Activated CD4-positive, alpha-beta T cell treated with anti-CD3 and anti-CD28 coated beads for 36 hours (primary cell): ENCODE measurements around the gene HYOU1. TPM values are rescaled to one million over a fixed set of nuclear protein-coding genes. Genes with fewer than 3 reads are reported as not detected.

Source experiments
- ATAC-seq: fragments of 200-7000 bp; cut with Tn5 transposase; one replicate; pipeline ENCODE4 v1.10.0; 2021; ENCODE audit warnings: mild to moderate bottlenecking, moderate library complexity
- CTCF ChIA-PET: fragments of 350-600 bp; sonication (Branson Sonifier 250); formaldehyde crosslinking; loops from one replicate; lab custom pipeline; 2021; ENCODE audit warnings: antibody characterized with exemption; lab: Charles Lee
- POLR2A ChIA-PET: fragments of 350-600 bp; sonication (Branson Sonifier 250); formaldehyde crosslinking; loops from one replicate; lab custom pipeline; 2021; ENCODE audit warnings: antibody characterized with exemption, inconsistent platforms; lab: Charles Lee
- DNase-seq: peaks from one replicate; pipeline ENCODE4 v3.0.0-alpha.2; 2020
- H3K27ac Mint-ChIP-seq: one replicate; pipeline ENCODE4 v1.8.0; 2021; ENCODE audit warnings: mixed read lengths
- H3K27me3 Mint-ChIP-seq: one replicate; pipeline ENCODE4 v1.8.0; 2021; ENCODE audit warnings: mixed read lengths
- H3K36me3 Mint-ChIP-seq: one replicate; pipeline ENCODE4 v1.8.0; 2021; ENCODE audit warnings: low read depth, mixed read lengths
- H3K4me1 Mint-ChIP-seq: one replicate; pipeline ENCODE4 v1.8.0; 2021; ENCODE audit warnings: mixed read lengths
- H3K4me3 Mint-ChIP-seq: one replicate; pipeline ENCODE4 v1.8.0; 2021; ENCODE audit warnings: mild to moderate bottlenecking, moderate library complexity, mixed read lengths
- H3K9me3 Mint-ChIP-seq: one replicate; pipeline ENCODE4 v1.8.0; 2021; ENCODE audit warnings: low read depth, mixed read lengths
- intact Hi-C, 2 experiments: fragments of 100-400 bp; cut with DNase I in 1 of 2; cut with micrococcal nuclease in 1 of 2; formaldehyde crosslinking; loops; one replicate each; pipeline versions ENCODE4 v1.14.2 to v1.15.1; 2022 to 2024; cut with DNase I, micrococcal nuclease
- total RNA-seq, 2 experiments: library from RNA; stranded (reverse); gene quantifications; one replicate each; pipeline ENCODE4 v1.2.3, GENCODE V29; 2021

Gene HYOU1
- total RNA-seq, 2 experiments from 2014 or later: 104 to 114 TPM

DNA sequence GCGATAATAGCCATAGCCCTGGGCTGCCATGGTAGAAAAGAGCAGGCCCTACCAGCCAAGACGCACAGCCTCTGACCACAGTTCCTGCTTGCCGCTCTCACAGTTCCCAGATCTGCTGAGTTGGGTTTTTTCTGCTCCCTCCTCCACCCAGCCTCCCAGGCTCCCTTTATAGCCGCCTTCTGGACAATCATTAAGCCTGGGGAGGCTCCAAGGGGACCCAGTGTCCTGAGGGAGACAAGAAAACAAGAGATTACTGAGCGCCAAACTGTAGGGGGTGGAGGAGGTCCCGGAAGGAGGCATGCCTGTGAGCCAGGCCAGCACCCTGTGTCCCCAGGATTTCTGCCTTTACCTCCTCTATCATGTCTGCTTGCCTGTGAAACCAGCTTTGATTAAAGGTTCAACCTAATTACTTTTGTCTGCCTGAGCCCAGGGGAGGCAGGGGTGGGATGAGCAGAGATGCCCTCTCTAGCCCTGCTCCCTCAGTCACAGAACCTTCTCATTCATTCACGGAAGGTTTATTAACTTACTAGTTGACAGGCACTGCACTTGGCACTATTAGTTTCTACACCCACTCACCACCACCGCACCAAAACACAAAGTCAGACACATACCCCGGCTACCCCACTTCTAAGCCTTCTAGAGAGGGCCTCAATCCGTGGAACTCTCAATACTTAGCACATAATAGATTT lies 27.5 kb downstream of the HYOU1 start:
- H3K4me1 Mint-ChIP-seq: peaks cover 27% of the 10 kb centered on the region
- H3K4me3 Mint-ChIP-seq: peak overlapping the region; percentile 76
- ATAC-seq (peak; percentile 35), DNase-seq (peak; percentile 74)
- peaks cover 28% of the 10 kb centered on the region for H3K36me3 Mint-ChIP-seq
- H3K9me3 Mint-ChIP-seq: no peaks in the 10 kb centered on the region
- no peaks in the 10 kb centered on the region for H3K27me3 Mint-ChIP-seq
- H3K27ac Mint-ChIP-seq: peak overlapping the region; percentile 69
- ChIA-PET CTCF (interaction anchor here (0.6 to 1.1 kb wide), 3 partner anchors 8 to 38 kb away, joined by 3 to 4 read pairs (median 3); partner anchors contain the start of gene VPS11), POLR2A (interaction anchor here (0.6 kb wide), 1 partner anchor 13 kb away, joined by 3 read pairs; no protein-coding TSS in a partner anchor)
- intact Hi-C loops: loop anchor here (1.0 kb wide), 9 partner anchors 11 to 305 kb away; partner anchors contain the start of genes CENATAC (in 2 of the 2), HYOU1 (in 2 of the 2), RPS25 (in 2 of the 2) and TRAPPC4 (in 2 of the 2)

DNA sequence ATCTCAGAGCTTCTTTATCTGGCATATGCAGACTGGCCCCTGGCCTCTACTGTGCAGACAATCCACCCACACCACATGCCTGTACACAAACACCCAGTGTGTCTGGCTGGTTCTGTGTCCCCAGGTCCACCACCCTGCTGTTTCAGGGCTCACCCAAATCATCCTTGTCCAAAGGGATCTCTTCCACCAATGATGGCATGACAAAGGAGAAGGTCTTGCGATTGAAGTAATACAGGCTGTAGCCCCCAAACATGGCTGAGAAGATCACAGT lies 28.0 kb downstream of the HYOU1 start:
- Mint-ChIP-seq H3K4me3 (peak overlapping the region; percentile 76), H3K4me1 (peaks cover 32% of the 10 kb centered on the region), H3K27me3 (no peaks in the 10 kb centered on the region), H3K27ac (peak overlapping the region; percentile 69), H3K36me3 (peaks cover 31% of the 10 kb centered on the region), H3K9me3 (no peaks in the 10 kb centered on the region)
- ATAC-seq (no peak), DNase-seq (no peak)
- POLR2A ChIA-PET: no interaction called here
- intact Hi-C loops: no loop called here
- CTCF ChIA-PET: no interaction called here

DNA sequence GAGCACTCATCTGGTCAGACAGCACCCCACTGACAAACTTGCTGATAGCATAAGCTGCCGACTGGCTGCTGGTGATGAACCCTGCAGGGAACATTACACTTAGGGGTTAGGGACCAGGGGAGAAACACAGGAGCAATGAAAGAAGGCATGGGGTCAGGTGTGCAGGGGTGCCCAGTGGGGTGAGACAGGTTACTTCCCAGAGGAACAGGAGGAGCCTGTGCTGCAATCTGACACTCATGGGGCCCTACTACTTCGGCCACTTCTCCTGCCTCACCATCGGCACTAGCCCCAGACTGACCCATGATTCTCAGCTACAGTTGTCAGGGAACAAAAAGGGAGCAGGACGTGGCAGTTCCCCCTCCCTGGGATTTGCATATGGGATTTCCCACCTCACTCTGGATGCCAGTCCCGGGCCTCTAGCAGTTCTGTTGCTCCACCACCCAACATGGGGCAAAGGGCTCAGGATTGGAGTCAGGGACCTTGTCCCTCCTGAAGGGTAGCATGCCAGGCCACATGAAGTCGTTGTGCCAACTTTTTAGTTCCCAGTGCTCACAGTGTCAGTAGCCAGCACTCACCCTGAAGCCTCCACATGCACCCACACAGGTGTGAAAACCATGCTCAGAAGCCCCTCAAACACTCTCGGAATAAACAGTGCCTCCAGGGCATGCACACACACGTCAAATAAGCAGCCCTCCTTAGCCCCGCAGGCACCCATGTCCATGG lies 28.5 kb downstream of the HYOU1 start:
- Mint-ChIP-seq H3K4me1 (peaks cover 37% of the 10 kb centered on the region), H3K9me3 (no peaks in the 10 kb centered on the region), H3K27ac (peak overlapping the region; percentile 69), H3K4me3 (peak overlapping the region; percentile 76), H3K27me3 (no peaks in the 10 kb centered on the region), H3K36me3 (peaks cover 32% of the 10 kb centered on the region)
- intact Hi-C loops: no loop called here
- ChIA-PET POLR2A (no interaction called here), CTCF (no interaction called here)
- DNase-seq (no peak), ATAC-seq (no peak)

DNA sequence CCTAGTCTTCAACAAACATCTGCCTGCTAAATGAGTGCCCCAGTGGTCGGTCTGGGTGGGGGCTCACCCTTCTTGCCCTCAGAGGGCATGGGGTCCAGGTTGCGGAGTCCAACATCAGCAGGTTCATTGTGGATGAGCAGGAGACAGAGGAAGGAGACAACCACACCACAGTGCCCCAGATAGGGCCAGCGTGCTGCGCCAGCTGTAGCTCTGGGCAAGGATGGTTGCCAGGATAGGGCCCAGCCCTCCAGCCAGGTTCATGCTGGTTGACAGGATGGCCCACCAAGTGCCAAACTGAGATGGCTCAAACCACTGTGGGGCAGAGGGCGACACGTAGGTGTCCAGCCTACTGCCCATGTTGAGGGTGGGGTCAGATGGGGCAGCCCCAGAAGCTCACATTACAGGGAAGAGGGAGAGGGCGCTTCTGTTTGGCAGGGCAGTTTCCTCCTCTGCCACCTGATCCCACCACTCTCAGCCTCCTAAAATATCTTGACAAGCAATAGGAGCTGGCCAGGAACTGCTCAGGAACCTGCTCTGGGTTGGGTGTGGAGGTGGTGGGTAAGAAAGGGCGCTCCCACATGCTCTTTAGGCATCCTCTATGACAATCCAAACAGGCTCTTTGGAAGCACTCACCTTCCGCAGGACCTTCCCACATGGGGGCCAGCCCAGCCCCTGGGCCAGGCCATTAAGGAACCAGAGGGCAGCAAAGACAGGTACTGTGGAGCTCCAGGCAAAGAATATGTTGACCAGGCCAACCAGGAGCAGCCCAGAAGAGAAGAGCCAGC lies 29.3 kb downstream of the HYOU1 start:
- Mint-ChIP-seq H3K27ac (peak overlapping the region; percentile 35), H3K27me3 (no peaks in the 10 kb centered on the region), H3K36me3 (peaks cover 37% of the 10 kb centered on the region), H3K9me3 (no peaks in the 10 kb centered on the region), H3K4me3 (no peak overlapping the region), H3K4me1 (peaks cover 42% of the 10 kb centered on the region)
- DNase-seq (no peak), ATAC-seq (no peak)
- POLR2A ChIA-PET: no interaction called here
- intact Hi-C loops: no loop called here
- CTCF ChIA-PET: interaction anchor here (1.0 kb wide), 1 partner anchor 9 kb away, joined by 4 read pairs; the partner anchor contains the start of genes RPS25 and TRAPPC4

DNA sequence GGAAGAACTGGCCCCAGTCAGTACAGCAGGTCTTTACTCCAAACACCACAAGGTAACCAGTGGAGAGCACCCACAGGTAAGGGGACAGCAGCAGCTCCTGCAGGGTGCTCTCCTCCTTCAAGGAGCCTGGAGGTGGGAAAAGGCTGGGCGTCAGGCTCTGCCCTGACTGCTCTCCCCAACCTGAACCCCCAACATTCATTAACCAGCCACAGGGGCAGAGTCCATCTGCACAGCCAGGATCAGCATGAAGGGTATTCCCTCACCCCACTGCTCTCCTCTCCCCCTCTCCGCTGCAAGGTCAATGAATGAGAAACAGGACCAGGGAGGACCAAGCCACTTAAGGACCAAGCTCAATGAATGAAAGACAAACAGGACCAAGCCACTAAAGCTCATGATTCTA lies 30.0 kb downstream of the HYOU1 start:
- ChIA-PET CTCF (interaction anchor here (1.0 kb wide), 1 partner anchor 8 kb away, joined by 4 read pairs; the partner anchor contains the start of genes RPS25 and TRAPPC4), POLR2A (no interaction called here)
- Mint-ChIP-seq H3K9me3 (no peaks in the 10 kb centered on the region), H3K4me3 (no peak overlapping the region), H3K27ac (no peak overlapping the region), H3K27me3 (no peaks in the 10 kb centered on the region), H3K36me3 (peaks cover 42% of the 10 kb centered on the region), H3K4me1 (peaks cover 44% of the 10 kb centered on the region)
- intact Hi-C loops: no loop called here
- no peak for ATAC-seq
- DNase-seq: no peak

DNA sequence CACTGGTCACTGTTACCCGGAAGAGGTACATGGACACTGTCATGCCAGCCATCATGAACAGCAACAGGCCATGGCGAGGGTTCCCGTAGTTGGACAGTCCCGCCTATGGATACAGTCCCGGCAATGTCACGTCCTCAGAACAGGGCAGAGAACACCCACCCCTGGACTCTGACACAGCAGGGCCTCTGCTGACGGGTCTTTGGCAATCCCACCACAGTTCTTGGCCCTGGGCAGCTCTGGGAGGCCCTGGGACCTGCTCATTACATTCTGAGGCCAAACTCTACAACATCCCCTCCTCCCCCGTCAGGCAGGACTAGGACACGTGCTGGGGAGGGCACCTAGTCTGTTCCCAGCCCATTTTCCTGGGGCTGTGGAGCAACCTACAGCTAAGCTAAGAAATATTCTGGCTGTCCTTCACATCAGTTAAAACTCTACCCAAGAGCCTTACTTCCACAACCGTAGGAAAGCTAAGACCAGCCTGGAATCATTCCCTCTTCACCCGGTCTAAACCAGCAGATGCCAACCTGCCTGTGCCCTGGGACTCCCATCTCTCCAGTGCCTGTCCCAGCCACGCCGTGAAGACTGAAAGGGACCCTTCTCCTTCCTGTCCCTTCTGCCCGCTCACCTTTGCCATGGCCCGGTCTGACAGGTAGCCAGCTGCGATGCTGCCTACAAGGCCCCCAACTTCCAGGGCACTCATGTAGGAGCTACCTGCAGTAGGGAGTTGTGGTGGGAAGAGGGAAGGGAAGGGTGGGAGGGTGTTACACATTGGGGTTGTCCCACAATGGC lies 30.8 kb downstream of the HYOU1 start:
- peaks cover 49% of the 10 kb centered on the region for H3K4me1 Mint-ChIP-seq
- ChIA-PET CTCF (interaction anchor here (0.6 to 1.2 kb wide), 3 partner anchors 10 to 71 kb away, joined by 3 read pairs; no protein-coding TSS in a partner anchor), POLR2A (no interaction called here)
- peaks cover 48% of the 10 kb centered on the region for H3K36me3 Mint-ChIP-seq
- no peaks in the 10 kb centered on the region for H3K27me3 Mint-ChIP-seq
- H3K4me3 Mint-ChIP-seq: no peak overlapping the region
- DNase-seq (no peak), ATAC-seq (no peak)
- intact Hi-C loops: no loop called here
- peak overlapping the region; percentile 15 for H3K27ac Mint-ChIP-seq
- no peaks in the 10 kb centered on the region for H3K9me3 Mint-ChIP-seq

DNA sequence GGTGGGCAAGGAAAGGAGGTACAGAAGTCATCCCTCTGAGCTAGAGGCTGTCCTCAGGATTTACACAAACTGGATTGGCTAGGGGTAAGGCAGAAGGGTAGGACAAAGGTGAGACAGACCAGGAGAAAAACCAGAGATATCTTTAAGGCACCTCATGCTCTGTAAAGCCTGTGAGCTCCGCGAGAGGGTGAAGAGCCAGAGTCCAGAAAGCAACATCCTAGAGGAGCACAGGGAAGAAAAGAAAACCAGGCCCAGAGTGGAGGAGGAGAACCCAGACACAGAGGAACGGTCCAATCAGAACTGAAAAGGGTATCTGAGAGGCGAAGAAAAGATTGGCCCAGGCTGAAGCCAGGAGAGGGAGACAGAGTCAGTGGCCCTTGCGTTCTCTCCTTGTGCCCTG lies 31.5 kb downstream of the HYOU1 start:
- ATAC-seq (no peak), DNase-seq (no peak)
- Mint-ChIP-seq H3K4me1 (peaks cover 51% of the 10 kb centered on the region), H3K36me3 (peaks cover 51% of the 10 kb centered on the region), H3K4me3 (no peak overlapping the region), H3K27ac (peak overlapping the region; percentile 22), H3K9me3 (no peaks in the 10 kb centered on the region), H3K27me3 (no peaks in the 10 kb centered on the region)
- intact Hi-C loops: no loop called here
- POLR2A ChIA-PET: no interaction called here
- CTCF ChIA-PET: interaction anchor here (0.6 to 1.2 kb wide), 4 partner anchors 10 to 71 kb away, joined by 3 read pairs; no protein-coding TSS in a partner anchor

DNA sequence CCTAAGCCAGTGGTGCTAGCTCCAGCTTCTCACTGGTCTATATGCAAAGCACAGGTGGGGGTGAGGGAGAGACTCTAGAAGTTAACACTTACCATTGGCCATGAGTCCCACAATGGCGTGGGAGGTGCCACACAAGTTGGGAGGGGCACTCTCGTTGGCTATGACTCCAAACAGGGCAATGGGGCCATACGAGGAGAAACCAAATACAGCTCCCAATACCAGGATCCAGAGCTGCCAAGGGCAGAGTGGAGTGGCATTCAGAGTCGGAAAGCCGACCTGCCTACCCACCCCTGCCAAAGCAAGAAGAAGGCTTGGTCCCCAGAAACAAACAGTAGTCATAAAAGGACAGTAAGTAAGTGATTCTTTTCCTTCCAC lies 31.9 kb downstream of the HYOU1 start:
- H3K27ac Mint-ChIP-seq: peak overlapping the region; percentile 22
- no peaks in the 10 kb centered on the region for H3K27me3 Mint-ChIP-seq
- intact Hi-C loops: no loop called here
- H3K9me3 Mint-ChIP-seq: no peaks in the 10 kb centered on the region
- no peak for ATAC-seq
- POLR2A ChIA-PET: no interaction called here
- peak; percentile 31 for DNase-seq
- peaks cover 55% of the 10 kb centered on the region for H3K36me3 Mint-ChIP-seq
- CTCF ChIA-PET: interaction anchor here (0.6 to 1.2 kb wide), 4 partner anchors 11 to 144 kb away, joined by 3 read pairs; no protein-coding TSS in a partner anchor
- peaks cover 55% of the 10 kb centered on the region for H3K4me1 Mint-ChIP-seq
- no peak overlapping the region for H3K4me3 Mint-ChIP-seq

DNA sequence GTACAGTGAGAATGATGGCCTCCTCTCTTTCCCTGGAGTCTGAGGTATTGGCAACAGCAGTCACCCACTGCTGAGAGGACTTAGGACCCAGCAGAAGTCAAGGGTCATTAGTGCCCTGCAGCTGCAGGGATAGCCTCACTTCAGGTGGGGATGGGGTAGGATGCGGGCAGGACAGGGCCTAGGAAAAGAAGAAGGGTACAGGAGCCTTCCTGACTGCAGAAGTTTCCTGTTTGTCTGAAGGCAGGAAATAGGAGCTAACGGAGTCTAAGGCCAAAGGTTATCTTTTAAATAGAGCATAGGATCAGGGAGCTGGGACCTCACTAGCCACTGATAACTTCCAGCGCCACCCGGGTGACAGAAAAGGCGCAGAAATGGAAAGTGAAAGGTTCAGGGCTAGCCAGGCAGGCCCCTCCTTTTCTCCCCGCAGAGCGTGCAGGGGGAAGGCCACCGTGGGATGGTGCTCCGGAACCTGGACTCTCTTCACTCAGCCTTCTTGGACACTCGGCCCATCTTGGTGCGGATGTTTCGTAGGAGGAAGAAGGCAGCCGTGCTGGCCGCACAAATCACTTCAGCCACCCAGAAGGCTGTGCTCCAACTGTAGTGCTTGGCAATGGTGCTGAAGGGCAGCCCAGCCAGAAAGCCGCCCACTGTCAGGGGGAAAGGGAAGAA lies 32.4 kb downstream of the HYOU1 start:
- POLR2A ChIA-PET: no interaction called here
- Mint-ChIP-seq H3K36me3 (peaks cover 60% of the 10 kb centered on the region), H3K4me1 (peaks cover 56% of the 10 kb centered on the region), H3K4me3 (no peak overlapping the region), H3K27ac (peak overlapping the region; percentile 48), H3K9me3 (no peaks in the 10 kb centered on the region), H3K27me3 (no peaks in the 10 kb centered on the region)
- ATAC-seq (no peak), DNase-seq (no peak)
- intact Hi-C loops: no loop called here
- CTCF ChIA-PET: interaction anchor here (0.7 to 1.2 kb wide), 4 partner anchors 25 to 145 kb away, joined by 3 to 4 read pairs (median 3); no protein-coding TSS in a partner anchor

DNA sequence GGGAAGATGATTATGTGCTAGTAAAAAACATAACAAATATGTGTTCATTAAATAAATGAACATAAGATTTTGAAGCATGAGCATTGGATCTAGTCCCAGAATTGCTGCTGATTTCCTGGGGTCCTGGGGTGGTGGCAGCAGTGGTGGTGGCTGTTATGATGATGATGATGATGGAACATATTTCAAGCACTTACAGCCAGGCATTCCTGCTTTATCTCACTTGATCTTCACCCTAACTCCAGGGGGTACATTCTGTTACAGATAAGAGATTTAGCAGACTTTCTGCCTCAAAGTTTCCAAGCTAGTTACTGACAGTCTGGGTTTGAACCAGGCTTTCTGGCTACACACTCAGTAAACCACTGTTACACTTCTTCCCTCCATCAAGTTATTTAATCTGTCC lies 33.3 kb downstream of the HYOU1 start:
- H3K27me3 Mint-ChIP-seq: no peaks in the 10 kb centered on the region
- peaks cover 47% of the 10 kb centered on the region for H3K4me1 Mint-ChIP-seq
- ChIA-PET POLR2A (no interaction called here), CTCF (interaction anchor here (0.9 to 1.3 kb wide), 3 partner anchors 13 to 299 kb away, joined by 3 read pairs; no protein-coding TSS in a partner anchor)
- peaks cover 59% of the 10 kb centered on the region for H3K36me3 Mint-ChIP-seq
- ATAC-seq (no peak), DNase-seq (no peak)
- H3K4me3 Mint-ChIP-seq: no peak overlapping the region
- H3K27ac Mint-ChIP-seq: peak overlapping the region; percentile 56
- intact Hi-C loops: no loop called here
- no peaks in the 10 kb centered on the region for H3K9me3 Mint-ChIP-seq
